Vagina (tissue), 2 donors: ENCODE measurements around the gene ADIRF.
A peak's percentile ranks its signal among the peaks of the same experiment; 100 is the strongest.

Experiments used
- CTCF ChIP-seq, 3 experiments: fragments of 450-650 bp in 2 of 3; fragments of 200-600 bp in 1 of 3; sonication (generic) in 1 of 3; IDR thresholded peaks; one replicate each; pipeline ENCODE4 v1.5.1; 2017 to 2019; ENCODE audit warnings: antibody characterized with exemption in 3 of 3, mild to moderate bottlenecking in 2 of 3, moderate library complexity in 2 of 3
- POLR2A ChIP-seq, 2 donors: fragments of 450-650 bp; IDR thresholded peaks; one replicate each; pipeline ENCODE4 v1.6.1; 2017; ENCODE audit warnings: antibody characterized with exemption in 2 of 2, mild to moderate bottlenecking in 2 of 2, moderate library complexity in 2 of 2
- POLR2AphosphoS5 ChIP-seq, 2 donors: sonication (generic); formaldehyde crosslinking; IDR thresholded peaks; one replicate each; pipeline ENCODE4 v1.9.0; 2017; ENCODE audit warnings: antibody characterized with exemption in 2 of 2, mild to moderate bottlenecking in 2 of 2, low read depth in 1 of 2; ENCODE audit not compliant: insufficient read depth in 1 of 2

- TF ChIP-seq POLR2AphosphoS5 (IDR thresholded peaks at IDR 0.05; ENCODE audit: insufficient read depth in 1 of 2, low read depth in 1 of 2) (peak in 1 of 2 donors; percentile 93), CTCF (IDR thresholded peaks at IDR 0.05) (no peak), POLR2A (IDR thresholded peaks at IDR 0.05) (peak in 1 of 2 donors; percentile 60)
These were observed at the start of gene ADIRF for GRCh38 chr10:86968271-86968993.
